ENCODE data around the gene TBX20.
"Not testable (repeated sequence)": the region's sequence is repeated elsewhere in the genome, so short reads cannot be mapped to it uniquely, and the experiment has no call there.

GRCh38 chr7:35183873-35184503, 69.9 kb downstream of the TBX20 start:
- not testable (repeated sequence) for TF ChIP-seq EZH2phosphoT487 (IDR thresholded peaks at IDR 0.05; ENCODE audit: low read depth)
- TF ChIP-seq, protein P1, sequence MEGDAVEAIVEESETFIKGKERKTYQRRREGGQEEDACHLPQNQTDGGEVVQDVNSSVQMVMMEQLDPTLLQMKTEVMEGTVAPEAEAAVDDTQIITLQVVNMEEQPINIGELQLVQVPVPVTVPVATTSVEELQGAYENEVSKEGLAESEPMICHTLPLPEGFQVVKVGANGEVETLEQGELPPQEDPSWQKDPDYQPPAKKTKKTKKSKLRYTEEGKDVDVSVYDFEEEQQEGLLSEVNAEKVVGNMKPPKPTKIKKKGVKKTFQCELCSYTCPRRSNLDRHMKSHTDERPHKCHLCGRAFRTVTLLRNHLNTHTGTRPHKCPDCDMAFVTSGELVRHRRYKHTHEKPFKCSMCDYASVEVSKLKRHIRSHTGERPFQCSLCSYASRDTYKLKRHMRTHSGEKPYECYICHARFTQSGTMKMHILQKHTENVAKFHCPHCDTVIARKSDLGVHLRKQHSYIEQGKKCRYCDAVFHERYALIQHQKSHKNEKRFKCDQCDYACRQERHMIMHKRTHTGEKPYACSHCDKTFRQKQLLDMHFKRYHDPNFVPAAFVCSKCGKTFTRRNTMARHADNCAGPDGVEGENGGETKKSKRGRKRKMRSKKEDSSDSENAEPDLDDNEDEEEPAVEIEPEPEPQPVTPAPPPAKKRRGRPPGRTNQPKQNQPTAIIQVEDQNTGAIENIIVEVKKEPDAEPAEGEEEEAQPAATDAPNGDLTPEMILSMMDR (IDR thresholded peaks at IDR 0.05; ENCODE audit: low read depth, low read length), result not testable (repeated sequence)

Measured in OCI-LY3 (cell line).